Endothelial cell (in vitro differentiated cells): Measurements from ENCODE around the gene PYGO1. TPM values are rescaled to one million over a fixed set of nuclear protein-coding genes. Genes with fewer than 3 reads are reported as not detected.

Source experiments
- DNase-seq: peaks from one replicate; pipeline ENCODE4 v3.0.0; 2021; ENCODE audit warnings: low spot score
- H3K27ac Mint-ChIP-seq: one replicate; pipeline ENCODE4 v1.8.0; 2021; ENCODE audit warnings: mixed read lengths, inconsistent platforms; ENCODE audit not compliant: unreplicated experiment
- H3K27me3 Mint-ChIP-seq: one replicate; pipeline ENCODE4 v1.8.0; 2021; ENCODE audit warnings: mild to moderate bottlenecking, moderate library complexity, mixed read lengths, inconsistent platforms; ENCODE audit not compliant: unreplicated experiment
- H3K36me3 Mint-ChIP-seq: one replicate; pipeline ENCODE4 v1.8.0; 2021; ENCODE audit warnings: mild to moderate bottlenecking, low read depth, mixed read lengths, inconsistent platforms; ENCODE audit not compliant: unreplicated experiment
- H3K4me1 Mint-ChIP-seq: one replicate; pipeline ENCODE4 v1.8.0; 2021; ENCODE audit warnings: mild to moderate bottlenecking, mixed read lengths, inconsistent platforms; ENCODE audit not compliant: unreplicated experiment
- H3K4me3 Mint-ChIP-seq: one replicate; pipeline ENCODE4 v1.8.0; 2021; ENCODE audit warnings: mild to moderate bottlenecking, mixed read lengths, inconsistent platforms; ENCODE audit not compliant: unreplicated experiment
- H3K9me3 Mint-ChIP-seq: one replicate; pipeline ENCODE4 v1.8.0; 2021; ENCODE audit warnings: mixed read lengths, inconsistent platforms; ENCODE audit not compliant: unreplicated experiment
- CTCF ChIP-seq: fragments of 200-600 bp; sonication (generic); IDR thresholded peaks from one replicate; pipeline ENCODE4 v1.5.0; 2021; ENCODE audit warnings: antibody characterized with exemption; ENCODE audit not compliant: unreplicated experiment
- total RNA-seq: library from RNA; stranded (reverse); fragmentation: NEBNext Ultra II Directional; extraction: Animal tissue kit (Norgen Biotek cat#: 25700); gene quantifications from one replicate; pipeline ENCODE4 v1.2.1, GENCODE V29; 2021; ENCODE audit not compliant: unreplicated experiment

Gene PYGO1
- total RNA-seq, 1 donor from 2014 or later: 1.5 TPM

GRCh38 chr15:55576943-55577342 is 11.2 kb downstream of the PYGO1 start:
- no peaks in the 10 kb centered on the region for H3K36me3 Mint-ChIP-seq
- H3K4me3 Mint-ChIP-seq: no peak overlapping the region
- DNase-seq: no peak
- H3K27me3 Mint-ChIP-seq: peaks cover 2% of the 10 kb centered on the region
- no peaks in the 10 kb centered on the region for H3K4me1 Mint-ChIP-seq
- no peaks in the 10 kb centered on the region for H3K9me3 Mint-ChIP-seq
- TF ChIP-seq CTCF: no peak
- no peak overlapping the region for H3K27ac Mint-ChIP-seq

- Mint-ChIP-seq H3K27me3 (peaks cover 2% of the 10 kb centered on the region), H3K4me3 (no peak overlapping the region), H3K9me3 (no peaks in the 10 kb centered on the region), H3K4me1 (no peaks in the 10 kb centered on the region), H3K27ac (no peak overlapping the region), H3K36me3 (no peaks in the 10 kb centered on the region)
- no peak for DNase-seq
- no peak for TF ChIP-seq CTCF
Observed at GRCh38 chr15:55574096-55574495, 14.0 kb downstream of the PYGO1 start.

GRCh38 chr15:55573224-55573623 is 14.9 kb downstream of the PYGO1 start:
- Mint-ChIP-seq H3K9me3 (no peaks in the 10 kb centered on the region), H3K4me3 (no peak overlapping the region), H3K27me3 (peaks cover 2% of the 10 kb centered on the region), H3K4me1 (no peaks in the 10 kb centered on the region), H3K27ac (no peak overlapping the region), H3K36me3 (no peaks in the 10 kb centered on the region)
- TF ChIP-seq CTCF: no peak
- DNase-seq: no peak

GRCh38 chr15:55564347-55565145 is 23.6 kb downstream of the PYGO1 start:
- Mint-ChIP-seq H3K27me3 (peaks cover 1% of the 10 kb centered on the region), H3K27ac (no peak overlapping the region), H3K9me3 (peaks cover 4% of the 10 kb centered on the region), H3K4me3 (no peak overlapping the region), H3K4me1 (no peaks in the 10 kb centered on the region), H3K36me3 (no peaks in the 10 kb centered on the region)
- no peak for DNase-seq
- TF ChIP-seq CTCF: no peak

- H3K4me3 Mint-ChIP-seq: peak overlapping the region; percentile 35
- H3K4me1 Mint-ChIP-seq: no peaks in the 10 kb centered on the region
- no peak for DNase-seq
- peaks cover 1% of the 10 kb centered on the region for H3K27me3 Mint-ChIP-seq
- no peaks in the 10 kb centered on the region for H3K36me3 Mint-ChIP-seq
- no peak overlapping the region for H3K27ac Mint-ChIP-seq
- no peak for TF ChIP-seq CTCF
- H3K9me3 Mint-ChIP-seq: peaks cover 4% of the 10 kb centered on the region
Observed at GRCh38 chr15:55562601-55563000, 25.5 kb downstream of the PYGO1 start.
